Amygdala (tissue), 56 donors: ENCODE results near the gene RPS19.

ENCODE experiments used
- DNase-seq, 56 donors: peaks; one replicate each; lab custom pipeline; 2025; lab: John Stamatoyannopoulos, UW

Gene RPS19

GRCh38 chr19:41877916-41878905 is 18.2 kb downstream of the RPS19 start:
- no peak for DNase-seq

- no peak for DNase-seq
Measured at GRCh38 chr19:41879080-41879479, 19.0 kb downstream of the RPS19 start.

- DNase-seq: no peak
Measured at GRCh38 chr19:41879670-41880328, 19.7 kb downstream of the RPS19 start.

GRCh38 chr19:41880329-41880708 is 20.3 kb downstream of the RPS19 start:
- no peak for DNase-seq

- peak in 12 of 56 donors; percentile 6 to 37 (median 14) for DNase-seq
Measured at GRCh38 chr19:41882568-41883462, 22.8 kb downstream of the RPS19 start, which contains the start of gene ARHGEF1. Gene ARHGEF1, plus strand, starts transcription at chr19:41883184. Its CDS starts 4,899 bp downstream, at chr19:41888083.

GRCh38 chr19:41883463-41883820 is 23.4 kb downstream of the RPS19 start:
- no peak for DNase-seq

- DNase-seq: peak; percentile 38 to 98 (median 91)
Measured at GRCh38 chr19:41883821-41884733, 24.0 kb downstream of the RPS19 start.

- no peak for DNase-seq
Measured at GRCh38 chr19:41886761-41887710, 27.0 kb downstream of the RPS19 start.

- peak in 39 of 56 donors; percentile 8 to 75 (median 41) for DNase-seq
Measured at GRCh38 chr19:41887711-41888382, 27.8 kb downstream of the RPS19 start.

- no peak for DNase-seq
Measured at GRCh38 chr19:41888926-41889325, 28.9 kb downstream of the RPS19 start.

GRCh38 chr19:41889896-41890295 is 29.8 kb downstream of the RPS19 start:
- no peak for DNase-seq

- no peak for DNase-seq
Measured at GRCh38 chr19:41890936-41891335, 30.9 kb downstream of the RPS19 start.

- no peak for DNase-seq
Measured at GRCh38 chr19:41892173-41892902, 32.3 kb downstream of the RPS19 start.

GRCh38 chr19:41893899-41894298 is 33.8 kb downstream of the RPS19 start:
- no peak for DNase-seq

GRCh38 chr19:41894350-41894749 is 34.3 kb downstream of the RPS19 start:
- no peak for DNase-seq

GRCh38 chr19:41895745-41896580 is 35.9 kb downstream of the RPS19 start:
- no peak for DNase-seq
